ENCODE measurements around the gene ZNF595.
"Not testable (repeated sequence)": the region's sequence is repeated elsewhere in the genome, so short reads cannot be mapped to it uniquely, and the experiment has no call there.

Gene ZNF595

GRCh38 chr4:86559-87324, 33.6 kb downstream of the ZNF595 start:
- DNase-seq, result not testable (repeated sequence)

DNA sequence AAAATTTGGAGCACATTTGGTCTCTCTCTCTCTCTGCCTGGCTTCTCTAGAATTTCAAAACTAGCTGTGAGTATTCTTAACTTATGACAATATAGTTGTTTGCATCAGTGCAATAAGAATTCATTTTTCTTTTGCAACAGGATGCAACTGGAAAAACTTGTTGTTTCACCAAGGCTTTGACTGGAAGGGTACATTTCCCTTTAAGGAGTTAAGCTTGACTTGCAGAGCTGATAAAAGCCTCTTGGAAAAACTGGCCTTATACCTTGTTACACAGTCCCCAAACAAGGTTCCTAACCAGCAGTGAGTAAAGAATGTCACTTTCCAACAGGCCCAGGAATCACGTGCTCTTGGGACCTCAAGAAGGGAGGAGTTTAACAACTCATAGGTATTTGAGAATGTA, 45.3 kb downstream of the ZNF595 start:
- DNase-seq, result no peak

DNA sequence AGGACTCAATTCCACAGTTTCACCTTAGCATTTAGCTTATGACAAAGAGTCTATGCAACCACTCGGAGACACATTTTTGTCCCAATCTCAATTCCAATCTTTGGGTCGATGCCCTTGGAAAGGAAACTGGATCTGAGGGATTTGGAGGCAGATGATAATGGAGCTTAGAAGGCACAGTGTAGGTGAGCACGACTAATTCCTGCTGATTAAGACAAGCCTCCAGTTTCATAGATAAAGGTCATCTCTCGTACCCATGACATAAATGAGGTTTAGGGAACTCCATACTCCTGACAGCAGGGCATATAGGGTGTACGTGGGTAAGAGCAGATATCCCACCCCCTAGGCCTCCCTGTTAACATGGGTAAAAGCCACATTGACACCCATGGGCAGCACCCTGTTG, 46.7 kb downstream of the ZNF595 start:
- no peak for DNase-seq

DNA sequence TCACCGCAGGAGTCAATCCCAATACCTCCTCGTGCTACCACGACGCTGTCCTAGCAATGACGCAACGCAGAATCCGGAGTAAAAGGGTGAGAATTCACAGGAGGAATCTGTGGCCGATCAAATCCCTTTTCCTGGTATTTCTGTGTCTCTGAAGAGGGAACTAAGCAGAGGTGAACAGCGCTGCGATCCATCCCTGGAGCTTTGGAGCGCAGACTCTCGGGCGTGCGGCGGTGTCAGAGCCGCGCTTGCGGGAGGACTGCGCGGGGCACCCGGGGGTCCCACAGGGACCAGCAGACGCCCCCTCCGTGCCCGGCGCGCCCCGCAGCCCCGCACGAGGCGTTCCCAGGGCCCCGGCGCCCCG, 53.9 kb downstream of the ZNF595 start:
- no peak for DNase-seq

DNA sequence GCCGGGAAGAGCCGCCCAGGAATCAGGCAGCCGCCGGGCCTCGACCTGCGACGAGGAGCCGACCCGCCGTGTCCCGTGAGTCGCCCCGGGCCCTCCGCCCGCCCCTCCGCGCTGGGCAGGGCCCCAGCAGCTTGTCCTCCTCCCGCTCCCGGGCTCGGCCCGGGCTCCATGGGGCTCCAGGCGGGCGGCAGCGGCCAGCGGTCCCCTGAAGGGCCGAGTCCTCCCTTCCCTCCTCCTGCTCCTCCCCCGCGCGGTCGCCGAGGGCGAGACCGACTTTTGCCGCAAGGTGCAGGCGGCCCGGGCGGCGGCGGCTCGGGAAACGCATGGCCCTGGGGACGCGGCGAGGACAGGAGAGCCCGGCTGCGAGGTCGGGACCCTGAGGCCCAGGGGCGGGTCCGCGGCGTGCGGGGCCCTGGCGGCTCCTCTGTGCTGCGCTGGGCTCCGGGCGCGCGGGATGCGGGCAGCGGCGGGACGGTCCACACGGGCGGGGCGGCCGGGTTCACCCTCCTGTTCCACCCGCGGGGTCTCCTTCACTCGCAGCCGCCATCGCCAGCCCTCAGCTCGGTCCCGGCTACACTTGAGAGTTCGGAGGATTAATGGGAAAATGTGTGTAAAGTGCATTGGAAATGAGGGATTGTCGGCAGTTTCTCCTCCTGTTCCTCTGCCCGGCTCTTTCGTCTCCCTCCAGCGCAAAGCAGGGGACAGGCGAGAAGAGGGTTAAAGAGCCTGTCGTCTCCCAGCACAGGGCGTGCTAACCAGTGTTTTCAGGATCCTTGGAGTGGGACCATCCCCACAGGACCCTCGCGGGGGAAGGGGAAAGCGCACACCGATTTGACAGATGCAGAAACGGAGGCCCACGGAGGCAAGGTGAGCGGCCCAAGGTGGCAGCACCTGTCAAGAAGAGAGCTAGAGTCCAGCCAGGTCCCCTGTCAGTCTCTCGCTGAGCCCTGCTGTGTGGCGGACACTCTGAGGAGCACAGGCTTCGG, 54.6 kb downstream of the ZNF595 start:
- DNase-seq, result no peak

GRCh38 chr4:112771-113170, 59.6 kb downstream of the ZNF595 start:
- DNase-seq, result no peak

DNA sequence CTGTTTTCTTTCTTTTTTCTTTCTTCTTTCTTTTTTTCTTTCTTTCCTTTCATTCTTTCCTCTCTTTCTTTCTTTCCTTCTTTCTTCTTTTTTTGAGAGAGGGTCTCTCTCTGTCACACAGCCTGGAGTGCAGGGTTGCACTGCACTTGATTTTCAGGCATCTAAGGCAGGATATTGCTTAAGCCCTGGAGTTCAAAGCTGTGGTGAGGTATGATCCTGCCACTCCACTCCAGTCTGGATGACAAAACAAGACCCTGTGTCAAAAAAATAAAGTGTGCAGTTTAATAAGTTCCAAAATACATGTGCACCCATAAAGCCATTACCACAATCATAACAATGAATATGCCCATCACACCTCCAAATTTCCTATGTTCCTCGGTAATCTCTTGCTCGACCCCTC, 60.6 kb downstream of the ZNF595 start:
- DNase-seq, result no peak

DNA sequence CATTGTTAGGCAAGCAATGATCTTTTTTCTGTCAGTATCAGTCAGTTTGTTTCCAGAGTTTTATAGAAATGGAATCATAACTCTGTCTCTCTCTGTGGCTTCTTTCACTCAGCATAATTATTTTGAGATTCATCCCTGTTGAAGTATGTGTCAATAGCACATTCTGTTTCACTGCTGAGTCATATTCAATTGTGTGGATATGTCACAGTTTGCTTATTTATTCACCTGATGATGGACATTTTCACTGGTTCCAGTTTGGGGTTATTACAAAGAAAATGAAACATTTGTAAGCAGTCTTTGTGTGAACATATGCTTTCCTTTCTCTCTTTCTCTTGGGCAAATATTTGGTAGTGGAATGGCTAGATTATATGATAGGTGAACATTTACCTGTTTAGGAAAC, 61.0 kb downstream of the ZNF595 start:
- no peak for DNase-seq

DNA sequence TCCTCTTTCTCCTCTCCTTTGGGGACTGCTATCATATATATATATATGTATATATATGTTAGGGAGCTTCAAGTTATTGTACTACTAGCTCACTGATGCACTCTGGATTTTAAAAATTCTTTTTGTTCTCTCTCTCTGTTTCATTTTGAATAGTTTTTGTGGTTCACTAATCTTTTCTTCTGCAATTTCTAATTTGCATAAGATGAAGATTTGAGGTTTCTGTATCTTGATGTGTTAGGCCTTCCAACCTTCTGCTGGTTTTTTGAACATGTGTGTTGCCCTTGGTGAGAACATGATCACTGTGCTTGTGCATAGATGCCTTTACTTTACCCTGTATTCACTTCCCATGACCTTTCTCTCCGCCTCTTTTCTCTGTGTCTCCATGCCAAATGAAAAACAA, 63.4 kb downstream of the ZNF595 start:
- no peak for DNase-seq

GRCh38 chr4:120616-121015, 67.5 kb downstream of the ZNF595 start:
- DNase-seq, result no peak

DNA sequence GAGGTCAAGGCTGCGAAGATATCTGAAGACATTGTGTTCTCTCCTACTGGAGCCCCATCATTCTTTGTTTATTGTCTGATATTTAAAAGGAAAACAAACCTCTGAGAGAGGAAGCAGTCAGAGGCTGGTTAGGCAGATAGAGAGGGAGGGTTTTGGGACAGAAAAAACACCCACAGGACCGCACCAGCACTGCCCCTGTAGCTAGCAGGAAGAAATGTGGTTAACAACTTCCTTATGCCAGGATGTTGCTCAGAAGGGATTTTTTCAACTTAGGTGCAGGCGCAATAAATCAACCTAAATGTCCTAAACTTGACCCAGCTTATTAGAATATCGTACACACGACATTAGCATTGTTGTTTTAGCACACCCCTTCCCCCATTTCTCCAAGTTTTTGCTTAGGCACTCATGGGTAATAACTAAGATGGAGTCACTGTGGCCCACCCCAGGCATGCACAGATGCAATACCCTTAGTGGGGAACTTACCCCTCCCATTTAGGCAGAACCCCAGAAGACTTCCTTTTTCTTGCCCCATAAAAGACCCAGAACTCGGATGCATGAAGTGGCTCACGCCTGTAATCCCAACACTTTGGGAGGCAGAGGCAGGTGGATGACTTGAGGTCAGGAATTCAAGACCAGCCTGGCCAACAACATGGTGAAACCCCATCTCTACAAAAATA, 68.4 kb downstream of the ZNF595 start:
- DNase-seq, result peak; percentile 46

- not testable (repeated sequence) for DNase-seq
These were observed 70.8 kb downstream of the ZNF595 start for GRCh38 chr4:123922-124274.

GRCh38 chr4:124275-125081, 71.4 kb downstream of the ZNF595 start, which contains the start of gene ZNF718:
Gene ZNF718 (plus strand): TSS chr4:124501. CDS start chr4:124671, 170 bp downstream.
- peak; percentile 96 for DNase-seq

GRCh38 chr4:125091-125771, 72.1 kb downstream of the ZNF595 start:
- DNase-seq, result peak; percentile 37

GRCh38 chr4:125833-126232, 72.7 kb downstream of the ZNF595 start:
- no peak for DNase-seq

DNA sequence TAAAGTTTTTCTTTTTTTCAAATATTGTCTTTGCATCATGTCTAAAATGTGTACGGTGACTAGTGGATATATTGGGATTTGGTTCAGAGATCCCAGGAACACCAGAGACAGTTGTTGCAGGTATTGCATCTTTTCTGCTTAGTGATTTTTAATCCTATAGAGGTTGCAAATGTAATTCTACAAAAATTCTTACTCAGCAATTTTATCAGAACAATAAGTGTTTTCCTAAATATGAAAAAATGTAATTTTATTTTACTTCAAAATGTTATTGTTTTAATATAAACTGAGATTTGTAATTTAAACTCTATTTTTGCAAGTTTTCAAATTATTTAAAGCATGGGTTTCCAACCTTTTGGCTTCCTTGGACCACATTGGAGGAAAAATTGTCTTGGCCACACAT, 79.4 kb downstream of the ZNF595 start:
- no peak for DNase-seq

Data from activated CD4-positive, alpha-beta T cell treated with anti-CD3 and anti-CD28 coated beads, Interleukin-2, amount 50 U/mL, for 16 hours (primary cell).